ENCODE measurements around the gene PCGF3.
A peak's percentile ranks its signal among the peaks of the same experiment; 100 is the strongest.

Gene PCGF3

DNA sequence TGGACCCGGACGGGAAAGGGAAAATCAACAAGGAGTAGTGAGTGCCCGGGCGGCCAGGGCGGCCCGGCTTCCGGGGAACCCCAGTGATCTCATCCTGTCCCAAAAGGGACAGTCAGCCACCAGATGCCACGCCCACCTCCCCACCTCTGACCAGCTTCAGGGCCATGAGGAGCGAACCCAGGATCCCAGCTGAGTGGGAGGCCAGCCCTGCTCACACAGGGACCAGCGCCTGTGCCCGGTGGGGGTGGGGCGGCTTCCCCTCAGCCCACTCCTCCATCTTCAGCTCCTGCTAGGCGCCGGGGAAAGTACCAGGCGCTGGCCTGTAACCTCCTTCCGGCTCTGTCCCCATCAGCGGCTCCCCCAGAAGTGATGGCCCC is 25.1 kb upstream of the PCGF3 start:
- no peak for DNase-seq (ENCODE audit: low read depth)
- no peak for TF ChIP-seq CTCF (IDR thresholded peaks at IDR 0.05; ENCODE audit: control insufficient read depth, insufficient read depth, low read depth, low read length, missing control alignments)
- H3K4me3 ChIP-seq (ENCODE audit: control insufficient read depth, low read depth, low read length), result peak overlapping the region; percentile 40

GRCh38 chr4:680928-681645 is 24.5 kb upstream of the PCGF3 start:
- DNase-seq (ENCODE audit: low read depth), result no peak
- peak overlapping the region; percentile 40 for H3K4me3 ChIP-seq (ENCODE audit: control insufficient read depth, low read depth, low read length)
- no peak for TF ChIP-seq CTCF (IDR thresholded peaks at IDR 0.05; ENCODE audit: control insufficient read depth, insufficient read depth, low read depth, low read length, missing control alignments)

DNA sequence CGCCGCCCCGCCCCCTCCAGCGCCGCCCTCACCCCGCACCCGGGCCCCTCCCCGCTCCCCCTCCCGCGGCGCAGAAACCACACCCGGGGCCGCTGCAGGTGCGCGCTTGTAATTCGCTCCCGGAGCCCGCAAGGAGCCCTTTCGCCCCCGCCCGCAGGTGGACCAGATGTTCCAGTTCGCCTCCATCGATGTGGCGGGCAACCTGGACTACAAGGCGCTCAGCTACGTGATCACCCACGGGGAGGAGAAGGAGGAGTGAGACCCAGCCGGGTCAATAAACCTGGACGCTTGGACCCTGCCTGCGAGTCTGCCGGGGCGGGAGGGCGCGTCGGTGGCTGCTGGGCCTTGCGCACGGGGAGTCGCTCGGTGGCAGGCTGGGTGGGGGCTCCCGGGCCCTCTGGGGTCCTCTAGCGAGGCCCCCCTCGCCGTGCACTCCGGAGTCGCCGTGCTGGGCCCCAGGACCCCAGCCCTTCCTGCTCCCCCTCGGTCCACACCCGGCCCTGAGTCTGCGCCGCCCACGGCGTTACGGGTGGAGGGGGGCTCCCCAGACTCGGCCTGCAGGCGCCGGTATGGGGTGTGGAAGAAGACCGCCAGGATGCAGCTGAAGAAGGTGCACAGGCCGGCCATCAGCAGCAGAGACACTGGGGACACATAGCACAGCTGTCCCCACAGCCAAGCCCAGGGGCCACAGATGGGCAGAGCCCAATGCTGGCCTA is 23.7 kb upstream of the PCGF3 start:
- no peak for DNase-seq (ENCODE audit: low read depth)
- TF ChIP-seq CTCF (IDR thresholded peaks at IDR 0.05; ENCODE audit: control insufficient read depth, insufficient read depth, low read depth, low read length, missing control alignments), result no peak
- no peak overlapping the region for H3K4me3 ChIP-seq (ENCODE audit: control insufficient read depth, low read depth, low read length)

DNA sequence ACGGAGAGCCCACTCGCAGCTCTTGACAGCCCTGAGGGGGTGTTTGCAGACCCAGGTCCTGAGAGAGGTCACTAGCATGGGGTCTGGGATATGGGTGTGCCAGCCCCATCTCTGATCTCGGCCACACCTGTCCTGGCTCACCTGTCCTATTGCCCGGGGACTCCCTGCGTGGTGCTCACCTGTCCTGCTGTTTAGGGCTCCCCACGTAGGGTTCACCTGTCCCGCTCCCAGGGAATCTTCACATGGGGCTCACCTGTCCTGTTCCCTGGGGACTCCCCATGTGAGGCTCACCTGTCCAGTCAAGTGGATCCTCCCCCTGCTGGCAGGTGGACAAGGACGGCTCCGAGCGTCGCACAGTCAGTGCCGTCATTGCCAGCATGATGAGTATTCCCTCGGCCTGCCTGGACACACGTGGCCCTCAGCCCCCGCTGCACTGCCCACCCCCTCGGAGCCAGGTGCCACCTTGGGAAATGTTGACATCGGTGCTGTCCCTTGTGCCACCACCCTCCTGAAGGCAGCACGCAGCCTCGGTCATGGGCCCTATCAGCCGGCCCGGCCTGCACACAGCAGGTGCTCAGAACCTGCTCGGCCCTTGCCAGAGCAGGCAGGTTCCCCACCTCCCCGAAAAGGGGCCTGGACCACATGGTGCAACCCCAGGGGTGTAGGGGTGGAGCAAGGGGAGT is 23.0 kb upstream of the PCGF3 start:
- no peak overlapping the region for H3K4me3 ChIP-seq (ENCODE audit: control insufficient read depth, low read depth, low read length)
- no peak for DNase-seq (ENCODE audit: low read depth)
- TF ChIP-seq CTCF (IDR thresholded peaks at IDR 0.05; ENCODE audit: control insufficient read depth, insufficient read depth, low read depth, low read length, missing control alignments), result no peak

- H3K4me3 ChIP-seq (ENCODE audit: control insufficient read depth, low read depth, low read length), result no peak overlapping the region
- TF ChIP-seq CTCF (IDR thresholded peaks at IDR 0.05; ENCODE audit: control insufficient read depth, insufficient read depth, low read depth, low read length, missing control alignments), result no peak
- no peak for DNase-seq (ENCODE audit: low read depth)
These were observed 22.3 kb upstream of the PCGF3 start for GRCh38 chr4:683247-683897.

DNA sequence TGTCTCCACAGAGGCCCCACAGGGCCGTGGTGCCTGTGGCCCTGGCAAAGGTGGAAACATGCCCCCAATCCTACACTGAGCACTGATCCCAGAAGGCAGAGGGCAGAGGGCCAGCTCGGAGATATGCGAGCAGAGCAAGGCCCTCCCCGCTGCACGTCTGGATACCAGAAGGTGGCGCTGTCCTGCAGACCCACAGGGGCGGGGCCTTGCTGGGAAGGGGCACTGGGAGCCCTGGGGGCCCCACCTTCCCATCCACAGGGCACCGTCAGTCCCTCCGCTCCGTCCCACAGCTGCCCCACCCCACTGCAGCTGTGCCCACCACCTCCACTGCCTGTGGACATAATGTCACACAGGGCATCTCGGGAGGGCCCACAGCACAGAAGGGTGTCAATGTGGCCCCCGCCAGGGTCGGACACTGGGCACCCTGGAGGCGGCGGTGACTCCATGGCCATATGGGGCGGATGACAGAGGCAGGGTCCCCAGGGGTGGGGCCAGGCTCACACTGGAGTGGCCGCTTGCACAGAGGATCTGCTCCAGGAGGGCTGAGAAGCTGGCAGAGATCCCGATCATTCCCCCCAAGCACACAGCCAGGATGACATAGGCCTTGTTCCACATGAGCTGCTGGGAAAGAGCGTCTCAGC is 21.5 kb upstream of the PCGF3 start:
- TF ChIP-seq CTCF (IDR thresholded peaks at IDR 0.05; ENCODE audit: control insufficient read depth, insufficient read depth, low read depth, low read length, missing control alignments), result peak; percentile 79
- no peak for DNase-seq (ENCODE audit: low read depth)
- no peak overlapping the region for H3K4me3 ChIP-seq (ENCODE audit: control insufficient read depth, low read depth, low read length)

Data from AG09309 (cell line).